IPS DF 6.9 (cell line): ENCODE results near the gene GABPB1.

Source experiments
- DNase-seq: peaks from one replicate; pipeline ENCODE4 v3.0.0-alpha.2; 2013; ENCODE audit warnings: low read depth, low spot score
- H3K27ac ChIP-seq: one replicate; pipeline ENCODE4 v1.5.1; 2013; ENCODE audit warnings: low read length, control low read depth
- H3K27me3 ChIP-seq: 2 replicates; pipeline ENCODE4 v1.6.1; 2013; ENCODE audit warnings: mild to moderate bottlenecking, low read length; ENCODE audit not compliant: control insufficient read depth, insufficient read depth
- H3K36me3 ChIP-seq: 2 replicates; pipeline ENCODE4 v1.6.1; 2013; ENCODE audit warnings: low read length; ENCODE audit not compliant: control insufficient read depth, insufficient read depth
- H3K4me1 ChIP-seq: 2 replicates; pipeline ENCODE4 v1.6.1; 2013; ENCODE audit warnings: low read length; ENCODE audit not compliant: control insufficient read depth, insufficient read depth
- H3K4me3 ChIP-seq: 2 replicates; pipeline ENCODE4 v1.5.1; 2013; ENCODE audit warnings: mild to moderate bottlenecking, low read length
- H3K9me3 ChIP-seq: 2 replicates; pipeline ENCODE4 v1.6.1; 2013; ENCODE audit warnings: low read length, inconsistent platforms; ENCODE audit not compliant: control insufficient read depth, insufficient read depth
- WGBS: extraction: QIAGEN DNeasy Blood & Tissue Kit; methylation state at CpG from one replicate; pipeline ENCODE4 v1.1.7; 2013; ENCODE audit warnings: mixed read lengths, missing lambda C conversion rate; ENCODE audit not compliant: insufficient read length, insufficient coverage; 5-methylcytosine and 5-hydroxymethylcytosine counted together

The GABPB1 gene

DNA sequence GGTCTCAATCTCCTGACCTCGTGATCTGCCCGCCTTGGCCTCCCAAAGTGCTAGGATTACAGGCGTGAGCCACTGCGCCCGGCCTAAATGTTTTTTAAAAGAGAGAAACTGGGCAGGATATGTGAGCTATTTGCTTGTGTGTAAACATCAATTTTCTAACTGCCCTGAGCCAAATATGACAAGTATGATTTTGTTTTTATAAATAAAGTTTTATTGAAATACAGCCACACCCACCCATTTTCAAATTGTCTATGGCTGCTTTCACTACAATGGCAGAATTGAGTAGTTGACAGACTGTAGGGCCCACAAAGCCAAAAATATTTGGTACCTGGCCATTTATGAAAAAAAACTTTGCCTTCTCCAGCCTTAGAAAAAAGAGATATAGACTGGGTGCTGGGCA is 73.6 kb downstream of the GABPB1 start:
- no CpG with 5 or more reads among the region's 5 CpGs for WGBS
- DNase-seq = no peak
- H3K36me3 ChIP-seq = no peaks in the 10 kb centered on the region
- no peaks in the 10 kb centered on the region for H3K9me3 ChIP-seq
- no peaks in the 10 kb centered on the region for H3K4me1 ChIP-seq
- no peaks in the 10 kb centered on the region for H3K27me3 ChIP-seq
- H3K27ac ChIP-seq = no peak overlapping the region
- no peak overlapping the region for H3K4me3 ChIP-seq

DNA sequence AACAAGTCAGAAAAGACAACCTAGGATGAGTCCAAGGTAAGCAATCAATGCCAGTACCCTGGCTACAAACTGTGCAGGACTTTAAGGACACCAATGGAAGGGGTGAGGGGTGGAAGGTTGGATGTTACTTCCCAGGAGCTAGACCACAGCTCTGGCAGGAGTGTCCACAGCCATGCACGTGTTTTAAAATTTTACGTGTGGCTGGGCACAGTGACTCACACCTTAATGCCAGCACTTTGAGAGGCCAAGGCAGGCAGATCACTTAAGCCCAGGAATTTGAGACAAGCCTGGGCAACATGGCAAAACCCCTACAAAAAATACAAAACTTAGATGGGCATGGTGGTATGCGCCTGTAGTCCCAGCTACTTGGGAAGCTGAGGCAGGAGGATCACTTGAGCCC is 74.7 kb downstream of the GABPB1 start:
- Histone ChIP-seq H3K36me3 (no peaks in the 10 kb centered on the region), H3K4me3 (no peak overlapping the region), H3K27ac (no peak overlapping the region), H3K9me3 (no peaks in the 10 kb centered on the region), H3K27me3 (no peaks in the 10 kb centered on the region), H3K4me1 (no peaks in the 10 kb centered on the region)
- no peak for DNase-seq
- no CpG with 5 or more reads among the region's 3 CpGs for WGBS

DNA sequence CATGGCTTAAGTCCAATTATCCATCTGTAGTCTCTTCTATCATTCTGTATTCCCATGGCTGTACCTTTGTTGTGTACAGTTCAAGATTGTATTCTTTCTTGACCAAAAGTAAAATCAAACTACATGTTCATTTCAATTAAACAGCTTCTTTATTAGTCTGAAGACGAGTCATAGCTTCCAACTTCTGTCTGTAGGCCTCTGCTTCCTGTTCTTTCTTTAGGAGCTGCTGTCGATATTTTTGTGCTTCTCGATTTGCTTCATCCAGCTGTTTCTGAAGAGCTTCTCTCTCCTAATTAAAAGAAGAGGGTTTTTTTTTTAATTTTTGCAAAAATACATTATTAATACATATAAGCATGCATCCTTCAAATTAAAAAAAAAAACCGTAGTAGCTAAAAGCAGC is 76.5 kb downstream of the GABPB1 start:
- Histone ChIP-seq H3K27me3 (no peaks in the 10 kb centered on the region), H3K4me3 (no peak overlapping the region), H3K36me3 (no peaks in the 10 kb centered on the region), H3K9me3 (no peaks in the 10 kb centered on the region), H3K27ac (no peak overlapping the region), H3K4me1 (no peaks in the 10 kb centered on the region)
- DNase-seq = no peak
- WGBS = no CpG with 5 or more reads among the region's 4 CpGs

DNA sequence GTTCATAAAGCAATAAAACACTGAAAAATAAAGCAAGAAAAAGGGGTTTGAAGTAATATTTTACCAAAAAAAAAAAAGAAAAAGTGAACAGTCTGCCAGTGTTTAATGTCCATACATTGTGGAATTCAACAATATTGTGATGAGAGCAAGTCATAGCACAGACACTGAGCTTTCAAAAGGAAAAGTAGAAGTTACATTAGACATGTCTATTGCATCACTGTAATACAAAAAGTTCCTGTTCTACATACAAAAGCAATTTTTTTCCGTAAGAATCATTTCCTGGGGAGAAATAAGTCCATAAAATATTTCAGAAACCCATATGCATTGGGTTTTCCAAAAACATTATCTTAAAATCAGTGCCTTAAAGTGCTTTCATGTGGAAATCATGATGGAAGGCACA is 77.6 kb downstream of the GABPB1 start:
- no CpG with 5 or more reads among the region's 1 CpG for WGBS
- no peak for DNase-seq
- no peaks in the 10 kb centered on the region for H3K27me3 ChIP-seq
- no peaks in the 10 kb centered on the region for H3K36me3 ChIP-seq
- no peaks in the 10 kb centered on the region for H3K4me1 ChIP-seq
- H3K27ac ChIP-seq = no peak overlapping the region
- H3K9me3 ChIP-seq = no peaks in the 10 kb centered on the region
- no peak overlapping the region for H3K4me3 ChIP-seq

DNA sequence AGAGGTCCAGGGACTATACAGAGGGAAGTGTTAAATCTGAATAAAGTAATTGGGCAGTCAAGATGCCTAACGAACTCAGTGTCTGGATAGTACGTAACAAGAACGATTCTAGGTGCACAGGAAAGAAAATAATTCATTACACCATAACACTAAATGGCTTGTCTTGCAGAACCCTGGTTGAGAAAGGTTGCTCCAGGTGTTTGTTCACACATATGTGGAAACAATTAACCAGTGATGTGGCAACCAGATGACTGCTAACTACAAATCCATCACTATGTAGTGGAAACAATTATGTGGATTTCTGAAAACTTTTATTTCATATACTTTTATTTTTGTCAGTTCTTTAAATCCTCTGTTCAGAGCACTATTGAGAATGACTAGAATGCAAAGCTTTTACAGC is 79.1 kb downstream of the GABPB1 start:
- no peak for DNase-seq
- Histone ChIP-seq H3K4me3 (no peak overlapping the region), H3K9me3 (no peaks in the 10 kb centered on the region), H3K36me3 (no peaks in the 10 kb centered on the region), H3K27ac (no peak overlapping the region), H3K27me3 (no peaks in the 10 kb centered on the region), H3K4me1 (no peaks in the 10 kb centered on the region)
- no CpG with 5 or more reads among the region's 3 CpGs for WGBS

DNA sequence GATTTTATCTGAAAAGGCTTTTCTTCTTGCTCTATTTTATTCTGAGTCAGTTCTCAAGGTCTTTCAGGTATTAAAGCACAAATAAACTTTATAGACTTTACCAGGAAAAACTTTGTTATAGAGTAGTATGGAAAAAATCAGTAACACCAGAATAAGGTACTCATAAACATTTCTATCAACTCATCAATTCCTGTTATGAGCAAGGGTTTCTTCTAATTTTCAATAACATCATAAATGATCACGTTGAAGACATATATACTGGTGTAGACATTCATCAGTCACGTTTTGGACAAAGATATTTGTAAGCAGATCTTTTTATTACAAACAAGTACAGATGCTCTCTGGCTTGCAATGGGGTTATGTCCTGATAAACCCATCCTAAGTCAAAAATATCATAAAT is 79.9 kb downstream of the GABPB1 start:
- no peaks in the 10 kb centered on the region for H3K4me1 ChIP-seq
- WGBS = no CpG with 5 or more reads among the region's 2 CpGs
- no peak overlapping the region for H3K4me3 ChIP-seq
- H3K9me3 ChIP-seq = no peaks in the 10 kb centered on the region
- H3K27ac ChIP-seq = no peak overlapping the region
- no peaks in the 10 kb centered on the region for H3K27me3 ChIP-seq
- DNase-seq = no peak
- no peaks in the 10 kb centered on the region for H3K36me3 ChIP-seq

DNA sequence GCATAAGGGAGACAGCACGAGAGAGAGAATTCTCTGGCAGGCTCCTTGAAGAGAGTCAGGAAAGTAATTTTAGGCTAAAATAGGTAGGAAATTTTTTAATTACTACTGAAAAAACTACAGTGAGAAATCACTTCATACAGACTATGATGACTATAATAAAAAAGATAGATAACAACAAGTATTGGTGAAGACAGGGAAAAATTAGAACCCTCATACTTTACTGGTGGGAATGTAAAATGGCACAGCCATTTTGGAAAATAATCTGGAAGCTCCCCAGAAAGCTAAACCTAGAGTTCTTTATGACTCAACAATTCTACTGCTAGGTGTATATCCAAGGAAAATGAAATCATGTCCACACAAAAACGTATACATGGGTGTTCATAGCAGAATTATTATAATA is 87.4 kb downstream of the GABPB1 start:
- Histone ChIP-seq H3K4me1 (no peaks in the 10 kb centered on the region), H3K4me3 (no peak overlapping the region), H3K27ac (no peak overlapping the region), H3K27me3 (no peaks in the 10 kb centered on the region), H3K36me3 (no peaks in the 10 kb centered on the region), H3K9me3 (no peaks in the 10 kb centered on the region)
- no CpG with 5 or more reads among the region's 2 CpGs for WGBS
- DNase-seq = no peak

DNA sequence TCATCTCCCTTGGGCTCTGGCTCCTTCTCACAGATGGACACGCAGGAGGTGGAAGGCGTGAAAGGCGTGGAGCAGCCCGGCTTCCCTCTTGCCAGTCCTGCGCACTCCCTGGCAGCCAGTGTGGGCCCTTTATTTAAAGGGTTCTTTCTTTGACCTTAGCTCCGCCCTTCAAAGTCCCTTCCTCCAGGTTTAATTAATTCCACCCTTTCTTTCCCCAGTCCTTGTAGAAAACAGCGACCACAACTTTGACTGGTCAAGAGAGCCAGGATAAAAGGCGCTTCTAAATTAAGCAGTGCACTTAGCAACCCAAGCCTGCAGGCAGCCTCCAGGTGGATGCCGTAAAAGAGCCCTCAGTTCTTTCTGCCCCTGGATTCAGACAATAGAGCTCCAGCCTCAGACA is 89.4 kb downstream of the GABPB1 start, which contains the start of gene HDC:
TSS of gene HDC (minus strand) at position 107 of the 400 bp plus-strand sequence. CDS start at position 4, 103 bp downstream.
- Histone ChIP-seq H3K4me1 (no peaks in the 10 kb centered on the region), H3K36me3 (no peaks in the 10 kb centered on the region), H3K27me3 (no peaks in the 10 kb centered on the region), H3K27ac (no peak within 1 kb of the TSS), H3K4me3 (no peak within 1 kb of the TSS), H3K9me3 (no peaks in the 10 kb centered on the region)
- WGBS = no CpG with 5 or more reads among the region's 9 CpGs
- DNase-seq = no peak

DNA sequence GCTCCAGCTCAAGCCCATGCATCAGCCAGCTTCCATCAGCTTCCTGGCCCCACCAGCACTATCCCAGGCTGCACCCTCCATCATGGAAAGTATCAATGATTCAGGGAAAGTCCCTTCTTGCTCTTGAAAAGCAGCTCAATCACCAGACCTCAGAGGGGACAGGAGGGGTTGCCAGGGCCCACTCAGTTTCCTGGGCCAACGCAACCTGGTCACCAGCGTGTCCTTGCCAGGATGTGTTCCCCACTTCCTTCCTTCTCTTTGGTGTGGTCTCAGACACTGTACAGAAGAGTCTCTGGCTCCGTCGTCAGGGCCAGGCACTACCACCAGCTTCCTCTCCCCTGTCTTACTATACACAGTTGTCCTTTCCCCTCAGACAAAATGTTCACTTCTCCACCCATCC is 92.5 kb downstream of the GABPB1 start:
- no CpG with 5 or more reads among the region's 4 CpGs for WGBS
- no peak overlapping the region for H3K27ac ChIP-seq
- H3K27me3 ChIP-seq = no peaks in the 10 kb centered on the region
- H3K4me3 ChIP-seq = no peak overlapping the region
- DNase-seq = no peak
- no peaks in the 10 kb centered on the region for H3K9me3 ChIP-seq
- no peaks in the 10 kb centered on the region for H3K4me1 ChIP-seq
- no peaks in the 10 kb centered on the region for H3K36me3 ChIP-seq

DNA sequence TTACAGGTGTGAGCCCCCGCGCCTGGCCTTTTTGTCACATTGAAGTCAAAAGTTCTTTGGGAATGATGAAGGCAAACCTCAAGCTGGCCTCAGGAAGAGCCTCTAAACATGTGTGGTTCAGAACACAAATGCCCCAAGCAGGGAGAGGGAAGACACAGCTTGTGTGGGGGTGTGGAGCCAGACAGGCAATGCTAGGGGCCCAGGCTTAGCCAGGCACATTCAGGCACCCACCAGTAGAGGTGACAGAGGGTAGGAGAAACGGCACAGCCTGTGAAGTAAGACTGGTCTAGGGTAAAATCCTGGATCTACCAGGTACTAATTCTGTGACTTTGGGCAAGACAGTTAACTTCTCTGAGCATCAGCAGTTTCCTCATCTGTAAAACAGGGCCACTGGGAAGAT is 93.0 kb downstream of the GABPB1 start:
- Histone ChIP-seq H3K4me3 (no peak overlapping the region), H3K4me1 (no peaks in the 10 kb centered on the region), H3K36me3 (no peaks in the 10 kb centered on the region), H3K27ac (no peak overlapping the region), H3K27me3 (no peaks in the 10 kb centered on the region), H3K9me3 (no peaks in the 10 kb centered on the region)
- WGBS = no CpG with 5 or more reads among the region's 3 CpGs
- no peak for DNase-seq

DNA sequence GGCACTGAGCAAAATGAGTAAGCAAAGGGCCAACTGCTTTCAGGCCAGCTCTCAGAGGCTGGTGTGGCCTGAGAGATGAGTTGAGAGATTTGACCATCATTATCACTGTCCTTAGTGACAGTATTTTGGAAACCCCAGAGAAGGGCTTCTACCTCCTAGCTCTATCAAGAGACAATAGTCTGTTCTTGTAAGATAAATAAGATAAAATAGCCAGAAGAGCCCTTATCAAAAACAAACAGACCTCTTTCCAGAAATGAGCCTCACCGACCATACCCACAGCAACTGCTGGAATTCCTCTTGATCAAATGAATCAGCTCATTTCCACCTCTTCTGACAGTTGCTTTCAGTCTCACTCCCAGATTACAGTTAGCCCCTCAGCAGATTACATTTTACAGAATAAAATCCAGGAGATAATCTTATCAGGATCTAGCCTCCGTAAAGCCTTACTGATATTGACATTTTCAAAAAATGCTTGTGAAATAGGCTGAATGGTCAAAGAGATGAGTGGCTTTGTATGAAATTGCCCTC is 94.0 kb downstream of the GABPB1 start:
- Histone ChIP-seq H3K4me3 (no peak overlapping the region), H3K36me3 (no peaks in the 10 kb centered on the region), H3K9me3 (no peaks in the 10 kb centered on the region), H3K27ac (no peak overlapping the region), H3K27me3 (no peaks in the 10 kb centered on the region), H3K4me1 (no peaks in the 10 kb centered on the region)
- no peak for DNase-seq
- no CpG with 5 or more reads among the region's 2 CpGs for WGBS
